Neutrophil (primary cell): ENCODE data around the gene GJB1.

Experiments
- H3K27ac ChIP-seq: fragments of 200-600 bp; sonication (generic); 2 replicates; pipeline ENCODE4 v1.5.1; 2016; ENCODE audit warnings: mild to moderate bottlenecking, moderate library complexity
- H3K27me3 ChIP-seq: fragments of 200-600 bp; sonication (generic); 2 replicates; pipeline ENCODE4 v1.6.0; 2016; ENCODE audit warnings: mild to moderate bottlenecking
- H3K36me3 ChIP-seq: fragments of 200-600 bp; sonication (generic); 2 replicates; pipeline ENCODE4 v1.5.1; 2017
- H3K4me1 ChIP-seq, 2 experiments: fragments of 200-600 bp in 1 of 2; sonication (generic) in 1 of 2; 1 replicate in 1 of 2; 2 replicates in 1 of 2; pipeline versions ENCODE4 v1.5.1 to v1.6.1; 2013 to 2016; ENCODE audit warnings: low read depth in 1 of 2, low read length in 1 of 2, mild to moderate bottlenecking in 1 of 2, moderate library complexity in 1 of 2; ENCODE audit not compliant: control insufficient read depth in 1 of 2, insufficient read depth in 1 of 2
- H3K4me3 ChIP-seq, 2 experiments: fragments of 200-600 bp in 1 of 2; sonication (generic) in 1 of 2; 1 replicate in 1 of 2; 2 replicates in 1 of 2; pipeline ENCODE4 v1.5.1; 2013 to 2016; ENCODE audit warnings: low read depth in 1 of 2, low read length in 1 of 2, mild to moderate bottlenecking in 1 of 2, moderate library complexity in 1 of 2
- H3K9me3 ChIP-seq: fragments of 200-600 bp; sonication (generic); 2 replicates; pipeline ENCODE4 v1.5.1; 2016
- CTCF ChIP-seq: fragments of 200-600 bp; sonication (generic); IDR thresholded peaks from 2 replicates; pipeline ENCODE4 v1.5.1; 2016; ENCODE audit warnings: antibody characterized with exemption

The GJB1 gene

GRCh38 chrX:71236836-71237235, 13.8 kb downstream of the GJB1 start:
- Histone ChIP-seq H3K36me3 (no peaks in the 10 kb centered on the region), H3K4me1 (peaks cover 0 to 2% of the 10 kb centered on the region in 2 experiments), H3K27me3 (no peaks in the 10 kb centered on the region), H3K9me3 (no peaks in the 10 kb centered on the region), H3K27ac (no peak overlapping the region), H3K4me3 (no peak overlapping the region)
- no peak for TF ChIP-seq CTCF

GRCh38 chrX:71239781-71240180, 16.8 kb downstream of the GJB1 start:
- no peak for TF ChIP-seq CTCF
- Histone ChIP-seq H3K9me3 (no peaks in the 10 kb centered on the region), H3K4me1 (no peaks in the 10 kb centered on the region), H3K4me3 (no peak overlapping the region), H3K36me3 (peaks cover 17% of the 10 kb centered on the region), H3K27me3 (no peaks in the 10 kb centered on the region), H3K27ac (no peak overlapping the region)

- Histone ChIP-seq H3K27ac (no peak overlapping the region), H3K4me1 (no peaks in the 10 kb centered on the region), H3K9me3 (no peaks in the 10 kb centered on the region), H3K36me3 (peaks cover 23% of the 10 kb centered on the region), H3K27me3 (no peaks in the 10 kb centered on the region), H3K4me3 (no peak overlapping the region)
- TF ChIP-seq CTCF: no peak
Measured at GRCh38 chrX:71241301-71241700, 18.3 kb downstream of the GJB1 start.

GRCh38 chrX:71244359-71245128, 21.5 kb downstream of the GJB1 start:
- H3K27ac ChIP-seq: no peak overlapping the region
- H3K4me3 ChIP-seq: no peak overlapping the region
- peaks cover 36% of the 10 kb centered on the region for H3K36me3 ChIP-seq

GRCh38 chrX:71245159-71245558, 22.1 kb downstream of the GJB1 start:
- no peaks in the 10 kb centered on the region for H3K27me3 ChIP-seq
- no peaks in the 10 kb centered on the region for H3K4me1 ChIP-seq
- H3K9me3 ChIP-seq: no peaks in the 10 kb centered on the region
- H3K36me3 ChIP-seq: peaks cover 36% of the 10 kb centered on the region
- H3K4me3 ChIP-seq: no peak overlapping the region
- no peak for TF ChIP-seq CTCF
- H3K27ac ChIP-seq: no peak overlapping the region

More at GRCh38 chrX:71244359-71245128, 21.5 kb downstream of the GJB1 start:
- no peak for TF ChIP-seq CTCF
- no peaks in the 10 kb centered on the region for H3K4me1 ChIP-seq
- H3K27me3 ChIP-seq: no peaks in the 10 kb centered on the region
- no peaks in the 10 kb centered on the region for H3K9me3 ChIP-seq
